ENCODE results near the gene NPY4R.
"Not testable (repeated sequence)": the region's sequence is repeated elsewhere in the genome, so short reads cannot be mapped to it uniquely, and the experiment has no call there.

NPY4R gene

DNA sequence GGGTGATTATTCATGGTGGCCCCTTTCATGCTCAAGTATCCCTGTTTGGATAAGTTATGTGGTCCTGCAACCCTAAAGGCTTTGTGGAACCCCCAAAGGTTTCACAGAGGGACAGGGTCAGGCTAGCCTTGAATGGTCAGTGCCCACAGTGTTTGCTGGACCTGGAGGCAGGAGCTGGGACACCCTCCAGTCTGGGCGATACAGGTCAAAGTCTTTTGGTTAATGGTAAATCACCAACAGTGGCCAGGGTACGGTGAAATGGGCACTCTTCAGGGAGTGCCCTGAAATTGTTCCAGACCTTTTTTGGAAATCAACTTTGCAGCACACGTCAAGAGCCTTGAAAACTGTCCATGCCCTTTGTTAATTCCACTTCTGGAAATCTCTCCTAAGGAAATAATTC, 8.7 kb downstream of the NPY4R start:
- DNase-seq (ENCODE audit: low spot score), result not testable (repeated sequence)

DNA sequence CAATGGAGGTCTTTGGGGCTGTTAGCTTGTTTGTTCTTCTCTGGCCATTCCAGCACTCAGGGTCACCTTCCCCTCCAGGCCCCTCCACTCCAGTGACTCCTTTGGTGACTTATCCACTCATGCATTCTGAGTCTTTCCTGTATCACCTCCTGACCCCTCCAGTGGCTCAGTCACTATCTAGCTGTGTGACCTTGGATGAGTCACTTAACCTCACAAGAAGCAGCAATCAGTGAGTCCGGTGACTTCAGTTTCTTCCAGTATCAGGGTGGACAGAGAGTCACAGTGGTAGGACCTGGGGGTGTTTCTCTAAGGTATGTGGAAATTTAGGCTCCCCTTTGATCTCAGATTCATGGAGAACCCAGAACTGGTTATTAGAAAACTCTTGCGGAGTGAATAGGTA, 9.8 kb downstream of the NPY4R start:
- not testable (repeated sequence) for DNase-seq (ENCODE audit: low spot score)

DNA sequence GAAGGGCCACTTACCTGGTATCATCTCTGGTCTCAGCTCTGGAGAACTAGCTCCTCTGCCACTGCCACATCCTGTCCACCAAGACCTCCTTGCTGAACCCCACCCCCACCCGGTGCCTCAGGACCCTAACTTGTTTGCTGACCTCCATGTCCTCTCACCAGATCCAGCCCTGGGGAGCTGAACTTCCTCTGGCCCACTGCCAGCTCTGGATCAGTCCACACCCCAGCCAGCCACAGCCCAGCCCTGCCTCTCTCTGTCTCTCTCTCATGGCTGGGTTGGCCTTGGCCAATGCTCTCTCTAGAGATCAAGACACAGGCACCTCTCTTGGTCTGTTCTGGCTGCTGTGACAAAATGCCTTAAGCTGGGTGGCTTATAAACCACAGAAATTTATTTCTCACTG, 14.4 kb downstream of the NPY4R start:
- DNase-seq (ENCODE audit: low spot score), result not testable (repeated sequence)

- DNase-seq (ENCODE audit: low spot score), result not testable (repeated sequence)
Observed at GRCh38 chr10:46450829-46451228, 14.9 kb downstream of the NPY4R start.

GRCh38 chr10:46447439-46447838, 18.3 kb downstream of the NPY4R start:
- DNase-seq (ENCODE audit: low spot score), result not testable (repeated sequence)

DNA sequence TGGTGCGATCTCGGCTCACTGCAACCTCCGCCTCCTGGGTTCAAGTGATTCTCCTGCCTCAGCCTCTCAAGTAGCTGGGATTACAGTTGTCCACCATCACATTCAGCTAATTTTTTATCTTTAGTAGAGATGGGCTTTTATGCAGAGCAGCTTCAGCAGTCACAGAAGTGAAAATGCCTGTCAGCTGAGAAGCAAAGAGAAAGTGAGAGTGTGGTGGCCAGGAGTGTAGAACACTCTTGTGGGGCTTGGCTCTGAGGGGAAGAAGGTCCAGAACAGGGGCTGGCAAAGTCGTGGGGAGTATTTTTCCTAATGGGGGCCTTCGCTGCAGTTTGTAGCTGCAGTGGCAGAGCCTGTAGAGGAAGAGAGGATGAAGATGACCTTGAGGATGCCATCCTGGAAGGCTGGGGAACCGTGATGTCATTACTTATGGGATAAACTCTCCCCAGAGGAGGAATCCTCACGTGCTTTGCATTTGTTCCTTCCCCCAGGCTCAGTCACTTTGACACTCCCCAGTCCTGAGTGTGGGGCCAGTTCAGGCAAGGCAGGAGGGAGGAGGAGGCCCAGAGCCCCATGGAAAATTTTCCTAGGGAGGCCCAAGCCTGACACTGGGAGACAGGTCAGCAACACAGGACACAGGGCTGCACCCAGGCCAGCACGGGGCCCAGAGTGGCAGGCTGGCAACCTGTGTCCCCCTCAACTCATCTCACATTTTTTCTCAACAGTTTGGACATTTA, 20.2 kb downstream of the NPY4R start:
- not testable (repeated sequence) for DNase-seq (ENCODE audit: low spot score)

GRCh38 chr10:46443422-46443821, 22.3 kb downstream of the NPY4R start:
- DNase-seq (ENCODE audit: low spot score), result not testable (repeated sequence)

GRCh38 chr10:46442706-46443275, 23.0 kb downstream of the NPY4R start:
- not testable (repeated sequence) for DNase-seq (ENCODE audit: low spot score)

GRCh38 chr10:46441837-46442278, 23.9 kb downstream of the NPY4R start:
- not testable (repeated sequence) for DNase-seq (ENCODE audit: low spot score)

DNA sequence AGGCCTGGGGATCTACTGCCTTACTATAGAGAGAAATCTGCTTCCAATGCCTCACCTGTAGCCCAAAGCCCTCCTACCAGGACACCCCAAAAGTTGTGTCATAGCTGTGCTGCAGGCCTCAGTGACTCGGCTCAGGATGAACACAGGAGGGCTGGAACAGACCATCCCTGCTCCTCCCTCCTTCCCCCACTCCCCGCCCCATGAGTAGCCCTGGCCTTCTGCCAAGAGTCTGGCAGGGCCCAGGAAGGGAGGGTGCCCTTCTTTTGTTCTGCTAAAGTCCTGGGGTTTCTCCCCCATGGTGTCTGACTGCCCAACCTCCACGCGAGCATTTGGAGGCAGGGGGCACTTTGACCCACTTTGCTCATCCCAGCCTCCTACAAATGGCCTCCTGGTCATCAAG, 24.8 kb downstream of the NPY4R start:
- DNase-seq (ENCODE audit: low spot score), result not testable (repeated sequence)

GRCh38 chr10:46423550-46423949, 42.2 kb downstream of the NPY4R start:
- not testable (repeated sequence) for DNase-seq (ENCODE audit: low spot score)

DNA sequence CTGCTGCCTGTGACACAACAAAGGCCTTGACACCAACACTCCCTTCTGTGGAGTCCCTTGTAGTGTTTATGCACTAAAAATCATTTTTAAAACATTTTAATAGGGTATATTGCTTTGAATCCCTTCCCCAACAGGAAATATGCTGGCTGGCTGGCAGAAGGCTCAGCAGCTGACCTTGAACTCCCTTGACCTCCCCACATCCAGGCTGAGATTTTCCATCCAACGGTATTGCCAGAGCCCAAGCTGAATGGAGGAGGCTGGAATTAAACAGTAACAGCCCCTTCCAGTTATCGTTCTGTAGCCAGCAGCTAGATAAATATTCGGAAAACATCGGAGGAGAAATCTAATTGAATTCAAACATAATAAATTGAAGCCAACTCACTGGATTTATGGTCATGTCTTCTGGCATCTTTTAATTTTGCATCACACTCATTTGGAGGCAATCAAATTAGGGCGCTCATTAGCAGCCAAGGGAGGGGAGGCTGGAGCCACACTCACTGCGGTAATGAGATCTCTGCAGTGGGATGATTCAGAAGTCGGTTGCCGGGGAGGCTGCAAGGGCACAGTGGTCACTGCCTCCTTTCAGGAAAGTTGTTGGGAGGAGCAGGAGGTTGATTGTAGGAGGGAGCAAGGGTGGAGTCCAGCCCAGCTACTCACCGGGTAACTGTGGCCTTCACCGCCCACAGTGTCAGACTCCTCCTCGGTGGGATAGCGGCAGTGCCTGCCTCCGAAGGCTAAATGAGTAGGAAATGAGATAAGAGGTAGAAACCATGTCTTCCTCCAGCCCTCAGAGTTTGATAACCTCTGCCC, 46.0 kb downstream of the NPY4R start:
- DNase-seq (ENCODE audit: low spot score), result not testable (repeated sequence)

DNA sequence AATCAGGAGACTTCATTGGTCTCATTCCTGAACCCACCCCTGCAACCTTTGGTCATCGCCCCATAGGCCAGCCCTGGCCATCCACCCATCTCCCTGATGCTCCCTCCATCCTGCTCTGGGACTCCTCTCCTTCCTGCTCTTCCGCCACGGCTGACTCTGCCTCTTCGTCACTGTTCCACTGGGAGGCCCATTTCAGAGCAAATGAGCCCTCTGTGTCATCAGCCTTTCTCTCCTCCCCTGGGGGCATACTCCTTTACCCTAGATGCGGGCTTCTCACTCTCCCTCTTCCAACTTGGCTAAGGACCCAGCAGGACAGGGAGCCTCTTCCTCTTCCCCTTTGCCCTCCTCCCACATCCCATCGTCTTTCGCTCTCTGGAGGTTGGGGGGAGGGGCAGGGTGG, 47.5 kb downstream of the NPY4R start:
- not testable (repeated sequence) for DNase-seq (ENCODE audit: low spot score)

- not testable (repeated sequence) for DNase-seq (ENCODE audit: low spot score)
Observed at GRCh38 chr10:46415291-46415690, 50.5 kb downstream of the NPY4R start.

- DNase-seq (ENCODE audit: low spot score), result not testable (repeated sequence)
Observed at GRCh38 chr10:46412665-46413064, 53.1 kb downstream of the NPY4R start.

- DNase-seq (ENCODE audit: low spot score), result not testable (repeated sequence)
Observed at GRCh38 chr10:46411123-46411522, 54.6 kb downstream of the NPY4R start.
